ENCODE results near the gene ABCA2. TPM values are rescaled to one million over a fixed set of nuclear protein-coding genes. Genes with fewer than 3 reads are reported as not detected.

Gene ABCA2
- total RNA-seq, 1 donor: 20.3 TPM

DNA sequence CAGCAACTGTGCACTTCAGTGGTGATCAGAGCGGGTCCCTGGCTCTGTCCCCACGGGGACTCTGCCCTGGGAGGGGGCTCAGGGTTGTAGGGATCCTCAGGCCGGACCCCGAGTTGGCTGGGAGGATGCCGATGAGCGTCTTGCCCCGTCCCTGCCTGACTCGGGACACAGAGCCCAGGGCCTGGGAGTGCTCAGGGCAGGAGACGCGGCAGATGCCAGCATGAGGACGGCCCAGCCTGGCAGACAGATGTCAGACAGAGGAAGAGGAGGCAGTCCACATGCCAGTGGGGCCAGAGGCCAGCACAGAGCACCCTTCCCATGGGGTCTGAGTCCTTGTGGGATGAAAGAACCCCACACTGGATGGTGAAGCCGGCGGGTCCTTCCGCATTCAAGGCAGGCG is 64.7 kb downstream of the ABCA2 start:
- Histone ChIP-seq H3K79me2 (ENCODE audit: insufficient read depth, low read length) (no peaks in the 10 kb centered on the region), H3K27ac (ENCODE audit: low read depth, low read length) (no peak overlapping the region), H3K4me3 (ENCODE audit: insufficient read depth, low read length) (no peak overlapping the region), H2AFZ (ENCODE audit: low read length) (no peak overlapping the region), H3K36me3 (ENCODE audit: insufficient read depth, low read length) (no peaks in the 10 kb centered on the region), H4K20me1 (ENCODE audit: insufficient read depth, low read length) (no peaks in the 10 kb centered on the region), H3K27me3 (ENCODE audit: insufficient read depth, low read length) (peaks cover 2% of the 10 kb centered on the region), H3K9me3 (ENCODE audit: low read depth, low read length) (no peaks in the 10 kb centered on the region), H3K4me1 (ENCODE audit: insufficient read depth, low read length) (no peaks in the 10 kb centered on the region), H3K4me2 (ENCODE audit: insufficient read depth, low read length) (no peak overlapping the region)
- TF ChIP-seq, protein P1, sequence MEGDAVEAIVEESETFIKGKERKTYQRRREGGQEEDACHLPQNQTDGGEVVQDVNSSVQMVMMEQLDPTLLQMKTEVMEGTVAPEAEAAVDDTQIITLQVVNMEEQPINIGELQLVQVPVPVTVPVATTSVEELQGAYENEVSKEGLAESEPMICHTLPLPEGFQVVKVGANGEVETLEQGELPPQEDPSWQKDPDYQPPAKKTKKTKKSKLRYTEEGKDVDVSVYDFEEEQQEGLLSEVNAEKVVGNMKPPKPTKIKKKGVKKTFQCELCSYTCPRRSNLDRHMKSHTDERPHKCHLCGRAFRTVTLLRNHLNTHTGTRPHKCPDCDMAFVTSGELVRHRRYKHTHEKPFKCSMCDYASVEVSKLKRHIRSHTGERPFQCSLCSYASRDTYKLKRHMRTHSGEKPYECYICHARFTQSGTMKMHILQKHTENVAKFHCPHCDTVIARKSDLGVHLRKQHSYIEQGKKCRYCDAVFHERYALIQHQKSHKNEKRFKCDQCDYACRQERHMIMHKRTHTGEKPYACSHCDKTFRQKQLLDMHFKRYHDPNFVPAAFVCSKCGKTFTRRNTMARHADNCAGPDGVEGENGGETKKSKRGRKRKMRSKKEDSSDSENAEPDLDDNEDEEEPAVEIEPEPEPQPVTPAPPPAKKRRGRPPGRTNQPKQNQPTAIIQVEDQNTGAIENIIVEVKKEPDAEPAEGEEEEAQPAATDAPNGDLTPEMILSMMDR (IDR thresholded peaks at IDR 0.05; ENCODE audit: extremely low read depth, low read depth, low read length): no peak
- no peak for DNase-seq (ENCODE audit: insufficient read length, low spot score, missing footprints)

DNA sequence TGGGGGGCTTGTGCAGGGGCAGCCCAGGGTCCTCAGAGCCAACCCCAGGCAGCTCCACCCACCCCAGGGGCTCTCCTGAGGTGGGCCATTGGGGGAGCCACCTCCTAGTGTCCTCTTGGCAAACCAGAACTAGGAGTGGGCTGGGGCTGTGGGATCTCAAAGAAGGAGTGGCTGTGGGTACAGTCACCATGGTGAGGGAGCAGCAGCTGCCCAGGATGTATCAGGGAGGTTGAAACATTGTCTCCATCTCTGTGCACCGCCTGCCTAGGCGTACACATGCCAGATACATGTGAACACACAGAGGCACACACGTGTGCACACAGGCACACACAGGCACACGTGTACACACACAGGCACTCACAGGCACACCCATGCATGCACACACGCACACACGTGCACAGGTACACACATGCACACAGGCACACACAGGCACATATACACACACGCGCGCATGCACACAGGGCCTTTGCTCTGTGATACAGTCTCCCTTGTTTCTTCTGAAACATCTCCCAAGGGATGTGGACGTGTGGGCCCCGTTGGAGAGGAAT is 65.3 kb downstream of the ABCA2 start:
- TF ChIP-seq, protein P1 (IDR thresholded peaks at IDR 0.05; ENCODE audit: extremely low read depth, low read depth, low read length): no peak
- H3K4me1 ChIP-seq (ENCODE audit: insufficient read depth, low read length): no peaks in the 10 kb centered on the region
- peaks cover 2% of the 10 kb centered on the region for H3K27me3 ChIP-seq (ENCODE audit: insufficient read depth, low read length)
- no peaks in the 10 kb centered on the region for H3K79me2 ChIP-seq (ENCODE audit: insufficient read depth, low read length)
- no peaks in the 10 kb centered on the region for H3K36me3 ChIP-seq (ENCODE audit: insufficient read depth, low read length)
- no peak overlapping the region for H3K27ac ChIP-seq (ENCODE audit: low read depth, low read length)
- no peaks in the 10 kb centered on the region for H4K20me1 ChIP-seq (ENCODE audit: insufficient read depth, low read length)
- H3K9me3 ChIP-seq (ENCODE audit: low read depth, low read length): no peaks in the 10 kb centered on the region
- DNase-seq (ENCODE audit: insufficient read length, low spot score, missing footprints): no peak
- H2AFZ ChIP-seq (ENCODE audit: low read length): no peak overlapping the region
- no peak overlapping the region for H3K4me3 ChIP-seq (ENCODE audit: insufficient read depth, low read length)
- H3K4me2 ChIP-seq (ENCODE audit: insufficient read depth, low read length): no peak overlapping the region

GRCh38 chr9:136962163-136962562 is 65.9 kb downstream of the ABCA2 start:
- DNase-seq (ENCODE audit: insufficient read length, low spot score, missing footprints): no peak
- peaks cover 2% of the 10 kb centered on the region for H3K27me3 ChIP-seq (ENCODE audit: insufficient read depth, low read length)

DNA sequence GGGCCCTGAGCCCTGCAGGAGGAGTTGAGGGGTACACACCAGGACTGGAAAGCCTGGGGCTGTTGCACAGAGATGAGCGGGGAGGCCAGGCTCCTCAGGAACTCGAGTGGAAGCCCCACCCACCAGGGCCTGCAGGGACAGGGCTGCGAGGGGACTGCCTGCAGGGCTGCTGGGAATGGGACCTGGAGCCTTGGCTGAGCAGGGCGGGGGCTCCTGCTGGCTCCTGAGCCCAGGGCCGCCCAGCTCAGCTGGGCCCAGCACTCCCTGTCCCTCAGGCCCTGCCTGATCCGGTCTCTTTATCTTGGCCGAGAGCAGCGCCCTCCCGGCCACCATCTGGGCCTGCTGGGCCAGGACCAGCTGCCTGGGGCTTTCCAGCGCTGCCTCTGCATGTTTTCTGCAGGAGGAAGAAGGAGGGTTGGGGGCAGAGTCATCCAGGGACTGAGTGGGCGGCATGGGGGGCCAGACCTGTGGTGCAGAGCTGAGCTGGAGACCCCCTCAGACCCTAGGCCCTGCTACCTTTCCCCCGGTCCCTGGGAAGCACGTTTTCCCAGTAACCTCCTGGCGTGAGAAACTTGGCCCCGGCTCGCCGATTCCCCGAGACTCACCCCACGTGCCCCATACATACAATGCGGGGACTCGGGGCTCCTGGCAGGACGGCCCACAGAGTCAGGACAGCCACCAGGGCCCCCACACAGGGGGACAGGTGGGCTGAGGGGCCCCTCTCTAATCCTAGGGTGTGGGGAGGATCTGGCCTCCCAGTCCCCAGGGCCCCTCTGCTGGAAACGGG is 66.6 kb downstream of the ABCA2 start:
- Histone ChIP-seq H3K4me2 (ENCODE audit: insufficient read depth, low read length) (no peak overlapping the region), H3K79me2 (ENCODE audit: insufficient read depth, low read length) (no peaks in the 10 kb centered on the region), H3K27me3 (ENCODE audit: insufficient read depth, low read length) (peaks cover 2% of the 10 kb centered on the region), H3K36me3 (ENCODE audit: insufficient read depth, low read length) (no peaks in the 10 kb centered on the region), H3K27ac (ENCODE audit: low read depth, low read length) (no peak overlapping the region), H3K9me3 (ENCODE audit: low read depth, low read length) (no peaks in the 10 kb centered on the region), H4K20me1 (ENCODE audit: insufficient read depth, low read length) (no peaks in the 10 kb centered on the region), H2AFZ (ENCODE audit: low read length) (no peak overlapping the region), H3K4me3 (ENCODE audit: insufficient read depth, low read length) (no peak overlapping the region), H3K4me1 (ENCODE audit: insufficient read depth, low read length) (no peaks in the 10 kb centered on the region)
- peak; percentile 96 for DNase-seq (ENCODE audit: insufficient read length, low spot score, missing footprints)
- TF ChIP-seq, protein P1 (IDR thresholded peaks at IDR 0.05; ENCODE audit: extremely low read depth, low read depth, low read length): no peak

More at GRCh38 chr9:136962163-136962562, 65.9 kb downstream of the ABCA2 start:
- Histone ChIP-seq H4K20me1 (ENCODE audit: insufficient read depth, low read length) (no peaks in the 10 kb centered on the region), H3K36me3 (ENCODE audit: insufficient read depth, low read length) (no peaks in the 10 kb centered on the region), H3K4me1 (ENCODE audit: insufficient read depth, low read length) (no peaks in the 10 kb centered on the region), H3K4me2 (ENCODE audit: insufficient read depth, low read length) (no peak overlapping the region), H2AFZ (ENCODE audit: low read length) (no peak overlapping the region), H3K4me3 (ENCODE audit: insufficient read depth, low read length) (no peak overlapping the region), H3K9me3 (ENCODE audit: low read depth, low read length) (no peaks in the 10 kb centered on the region), H3K27ac (ENCODE audit: low read depth, low read length) (no peak overlapping the region), H3K79me2 (ENCODE audit: insufficient read depth, low read length) (no peaks in the 10 kb centered on the region)
- TF ChIP-seq, protein P1 (IDR thresholded peaks at IDR 0.05; ENCODE audit: extremely low read depth, low read depth, low read length): no peak
